GM18867 (cell line): ENCODE data around the gene PPFIA2.

Experiments used
- ATAC-seq: cut with Tn5 transposase; IDR thresholded peaks from one replicate; pipeline ENCODE4 v1.9.1; 2021; ENCODE audit warnings: mild to moderate bottlenecking, moderate library complexity; ENCODE audit not compliant: unreplicated experiment

Gene PPFIA2

DNA sequence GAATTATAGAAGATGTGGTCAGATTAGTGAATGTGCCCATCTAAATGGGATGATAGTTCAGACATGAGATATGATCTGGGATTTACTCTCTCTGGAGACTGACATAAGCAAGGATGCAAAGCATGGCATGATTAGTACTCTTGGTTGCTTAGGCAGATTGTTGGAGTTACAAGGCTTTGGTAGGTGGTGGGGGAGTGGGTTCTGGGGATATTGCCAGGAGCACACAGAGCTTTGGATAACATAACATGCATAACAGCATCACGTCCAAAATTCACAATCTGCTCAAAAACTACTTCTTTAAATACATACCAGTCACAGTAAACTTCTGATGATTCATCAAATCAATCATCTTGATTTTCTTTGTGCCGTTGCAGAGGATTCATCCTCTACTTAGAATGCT, 393.9 kb downstream of the PPFIA2 start:
- ATAC-seq: no peak

DNA sequence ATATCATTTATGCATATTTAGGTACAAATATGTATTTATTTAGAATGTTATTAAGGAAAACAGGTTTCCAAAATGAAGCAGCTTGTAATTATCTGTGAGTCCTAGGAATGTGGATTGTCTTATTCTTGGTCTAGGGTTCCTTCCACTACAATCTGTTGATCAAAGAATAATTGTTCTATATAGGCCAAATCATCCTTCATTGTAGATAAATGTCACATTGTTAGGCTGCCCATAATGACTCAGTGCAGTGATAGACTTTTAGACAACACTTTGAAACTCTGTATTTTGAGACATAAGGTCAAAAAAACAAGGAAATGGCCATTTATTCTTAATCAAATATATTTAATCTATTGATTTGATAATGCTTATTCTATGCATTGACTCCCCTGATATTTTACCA, 398.2 kb downstream of the PPFIA2 start:
- ATAC-seq: no peak

DNA sequence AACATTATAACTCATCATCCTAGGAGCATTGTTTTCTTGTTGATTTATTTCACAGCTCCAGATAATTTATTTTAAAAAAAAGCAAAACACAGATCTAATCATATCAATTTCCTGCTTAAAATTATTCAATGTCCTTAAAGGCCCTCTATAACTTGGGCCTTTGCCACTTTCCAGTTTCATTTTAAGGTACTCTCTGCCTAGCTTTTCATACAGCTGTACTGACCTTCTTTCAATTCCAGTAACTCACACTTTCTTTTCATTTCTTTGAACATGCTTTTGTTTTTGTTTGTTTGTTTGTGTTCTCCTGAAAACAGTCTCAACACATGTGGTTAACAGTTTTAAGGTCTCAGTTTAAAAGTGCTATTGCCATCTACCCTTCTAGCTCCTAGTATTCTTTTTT, 399.4 kb downstream of the PPFIA2 start:
- ATAC-seq: peak; percentile 76

DNA sequence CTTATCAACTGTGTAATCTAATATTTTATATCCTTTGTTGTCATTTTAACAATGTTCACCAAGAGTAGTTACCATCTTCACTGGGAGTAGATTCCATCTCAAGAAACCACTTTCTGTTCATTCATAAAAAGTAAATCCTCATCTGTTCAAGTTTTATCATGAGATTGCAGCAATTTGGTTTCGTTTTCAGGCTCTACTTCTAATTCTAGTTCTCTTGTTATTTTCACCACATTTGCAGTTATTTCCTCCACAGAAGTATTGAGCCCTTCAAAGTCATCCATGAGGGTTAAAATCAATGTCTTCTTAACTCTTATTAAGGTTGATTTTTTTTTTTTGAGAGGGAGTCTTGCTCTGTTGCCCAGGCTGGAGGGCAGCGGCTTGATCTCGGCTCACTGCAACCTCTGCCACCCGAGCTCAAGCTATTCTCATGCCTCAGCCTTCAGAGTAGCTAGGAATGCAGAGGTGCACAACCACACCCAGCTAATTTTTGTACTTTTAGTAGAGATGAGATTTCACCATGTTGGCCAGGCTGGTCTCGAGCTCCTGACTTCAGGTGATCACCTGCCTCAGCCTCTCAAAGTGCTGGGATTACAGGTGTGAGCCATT, 404.7 kb downstream of the PPFIA2 start:
- ATAC-seq: peak; percentile 55

DNA sequence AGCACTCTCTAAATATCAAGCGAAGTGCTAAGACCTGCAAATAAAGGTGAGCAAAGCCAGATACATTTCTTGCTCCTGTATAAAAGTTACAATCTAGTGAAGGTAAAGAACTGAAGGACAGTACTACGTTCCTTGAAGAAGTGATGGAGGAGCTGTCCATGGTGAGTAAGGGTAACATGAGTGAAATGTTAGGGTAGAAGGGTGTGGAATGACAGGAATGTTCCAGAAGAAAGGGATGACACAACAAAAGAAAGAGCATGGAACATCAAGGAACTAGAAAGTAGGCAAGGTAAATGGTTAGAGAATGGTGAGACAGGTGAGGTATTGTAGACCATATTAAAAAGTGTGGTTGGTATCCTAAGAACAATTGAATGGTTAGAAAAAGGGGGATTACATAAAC, 408.8 kb downstream of the PPFIA2 start:
- ATAC-seq: no peak

DNA sequence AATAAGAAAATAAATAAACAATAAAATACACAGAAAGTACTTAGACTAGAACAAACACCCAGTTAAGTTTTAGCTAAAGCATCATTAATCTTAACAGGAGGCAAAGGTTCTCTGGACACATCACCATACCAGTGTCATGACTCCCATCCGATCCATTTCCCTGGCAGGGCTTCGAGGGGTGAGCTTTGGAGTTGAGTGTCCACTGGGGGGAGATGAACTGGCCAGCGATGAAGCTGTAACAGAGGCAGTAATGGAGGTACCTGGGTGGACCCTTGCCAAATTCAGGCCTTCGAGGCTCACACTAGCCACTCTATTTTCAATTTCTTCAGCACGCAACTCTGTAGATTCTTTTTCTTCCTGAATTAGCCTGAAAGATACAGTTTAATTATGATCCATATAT, 411.7 kb downstream of the PPFIA2 start:
- ATAC-seq: no peak

DNA sequence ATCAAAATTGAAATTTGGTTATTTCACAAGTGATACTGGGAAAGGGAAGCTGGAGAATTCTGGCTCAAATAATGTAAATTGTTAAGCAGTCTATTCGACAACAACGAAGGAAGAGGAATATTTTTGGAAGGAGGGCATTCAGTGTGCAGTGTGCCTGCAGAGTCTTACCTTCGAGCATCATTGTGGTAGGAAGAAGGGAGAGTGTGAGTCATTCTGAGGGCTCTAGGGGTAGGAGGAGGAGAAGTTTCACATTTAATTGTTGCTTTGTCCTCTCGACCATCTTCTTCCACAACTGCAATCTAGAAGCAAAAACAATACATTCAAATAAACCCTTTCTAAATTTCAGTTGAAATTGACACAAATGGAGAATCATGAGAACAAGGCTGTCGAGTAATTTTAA, 418.2 kb downstream of the PPFIA2 start:
- no peak for ATAC-seq

DNA sequence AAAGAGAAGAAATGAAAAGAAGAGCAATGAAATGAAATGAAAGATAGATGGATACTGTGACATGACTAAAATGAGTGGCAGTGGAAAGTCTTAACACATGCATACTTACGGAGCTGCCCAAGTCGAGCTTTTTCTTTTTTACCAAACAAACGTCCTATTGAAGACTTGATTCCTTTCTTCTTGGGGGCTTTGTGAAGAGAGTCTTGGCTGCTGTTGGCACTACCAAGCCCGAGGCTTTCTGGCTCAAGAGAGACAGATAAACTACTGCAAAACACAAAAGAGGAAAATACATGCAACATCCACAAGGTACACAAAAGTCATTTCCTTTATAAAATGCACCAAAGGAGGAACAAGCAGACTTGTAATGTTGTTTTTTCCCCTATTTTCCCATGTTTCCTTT, 420.1 kb downstream of the PPFIA2 start:
- ATAC-seq: no peak

DNA sequence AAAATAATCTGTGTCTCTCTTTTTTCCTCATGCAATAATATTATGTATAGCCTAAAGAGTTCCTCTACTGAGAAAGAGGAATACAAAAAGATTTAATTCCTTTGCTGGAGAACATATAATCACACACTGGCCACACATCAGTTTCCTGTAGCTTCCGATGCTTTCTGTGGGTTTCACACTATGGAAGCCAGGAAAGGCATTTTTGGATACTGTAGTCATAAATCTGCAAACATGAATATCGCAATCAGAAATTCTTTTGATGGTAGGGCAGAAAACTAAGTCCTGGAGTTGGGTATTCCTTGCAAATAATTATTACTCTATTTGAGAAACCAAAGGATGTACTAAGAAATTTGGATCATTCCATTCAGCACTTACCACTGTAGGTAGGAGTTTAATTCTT, 421.3 kb downstream of the PPFIA2 start:
- no peak for ATAC-seq

DNA sequence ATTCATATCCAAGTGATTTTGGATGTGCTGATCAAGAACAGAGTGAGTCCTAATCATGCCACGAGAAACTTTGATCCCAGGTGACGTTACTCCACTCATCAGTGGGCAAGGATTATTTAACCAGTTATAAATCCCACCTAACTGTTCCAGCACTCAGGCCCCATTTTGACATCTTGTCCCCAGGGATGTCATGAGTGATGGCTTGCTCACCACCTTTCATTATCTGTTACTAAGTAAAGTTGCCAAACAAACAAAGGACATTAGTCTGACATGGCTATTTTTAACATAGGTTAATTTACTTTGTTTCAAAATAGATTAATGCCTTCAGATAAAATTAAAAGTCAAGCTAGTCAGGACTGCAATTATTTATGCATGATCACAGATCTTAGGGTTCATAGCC, 425.3 kb downstream of the PPFIA2 start:
- ATAC-seq: no peak

DNA sequence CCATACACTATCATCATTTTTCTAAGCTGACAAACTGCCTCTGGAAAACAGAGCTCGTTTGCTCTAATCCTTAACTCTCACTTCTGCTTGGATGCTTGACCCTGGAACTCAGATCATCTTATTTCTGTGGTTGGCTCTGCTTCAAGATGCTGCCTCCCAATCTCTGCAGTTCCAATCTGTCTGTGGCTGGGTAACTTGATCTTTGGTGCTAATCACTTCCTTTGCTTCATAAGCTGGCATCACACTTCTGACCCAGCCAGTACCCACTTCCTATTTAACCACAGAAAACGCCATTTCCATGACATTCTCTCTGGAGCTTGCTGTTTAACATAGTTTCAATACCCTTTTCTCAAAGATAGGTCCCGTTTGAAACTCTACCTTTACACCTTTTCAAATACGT, 427.1 kb downstream of the PPFIA2 start:
- no peak for ATAC-seq

DNA sequence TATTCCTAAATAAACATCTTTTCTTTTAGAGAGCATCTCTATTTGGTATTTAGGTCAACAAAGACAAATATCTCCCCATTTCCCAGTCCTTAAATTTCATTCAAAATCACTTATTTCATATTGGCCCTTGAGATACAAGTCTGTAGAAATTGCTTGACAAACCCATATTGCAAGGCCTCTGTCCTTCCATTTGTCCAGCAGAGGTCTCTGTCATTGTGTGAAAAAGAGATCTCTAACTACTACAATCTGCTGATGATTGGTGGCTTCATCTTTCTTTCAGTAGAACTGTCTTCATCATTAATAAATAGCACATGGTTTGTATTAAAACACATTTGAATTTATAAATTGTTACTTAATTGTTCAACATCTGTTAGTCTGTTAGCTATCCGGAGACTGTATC, 428.7 kb downstream of the PPFIA2 start:
- no peak for ATAC-seq

DNA sequence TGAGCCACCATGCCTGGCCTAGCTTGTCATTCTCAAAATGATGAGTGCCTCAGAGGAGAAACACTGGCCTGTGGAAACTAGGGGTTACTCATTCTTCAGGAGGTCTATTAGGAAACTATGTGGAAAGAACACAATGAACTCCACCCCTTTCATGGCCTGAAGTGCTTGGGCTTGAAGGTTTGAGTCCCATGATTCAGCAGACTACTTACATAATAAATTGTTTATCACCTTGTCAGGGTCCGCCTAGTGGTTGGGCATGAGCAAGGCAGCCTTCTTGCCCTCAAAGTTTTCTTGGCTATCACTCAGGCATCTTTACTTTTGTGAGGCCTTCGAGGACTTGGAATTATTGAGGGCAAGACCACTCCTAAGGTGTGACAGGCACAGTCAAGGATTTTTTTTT, 430.1 kb downstream of the PPFIA2 start:
- peak; percentile 88 for ATAC-seq

DNA sequence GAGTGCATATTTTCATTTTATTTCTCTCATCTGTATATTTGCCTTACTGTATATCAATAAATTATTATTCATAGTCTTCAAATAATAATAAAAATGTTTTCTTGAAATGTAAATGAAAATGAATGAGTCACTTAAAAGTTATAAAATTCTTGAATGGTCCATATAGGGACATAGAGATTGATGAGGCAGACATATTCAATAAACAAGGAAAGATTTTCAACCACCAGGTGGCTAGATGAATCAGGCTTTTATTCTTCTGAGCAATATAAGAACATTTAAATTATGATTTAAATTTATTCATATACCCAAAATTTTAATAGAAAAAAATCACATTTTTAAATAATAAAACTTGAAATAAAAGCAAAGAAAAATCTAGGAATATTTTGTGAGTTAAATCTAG, 431.7 kb downstream of the PPFIA2 start:
- no peak for ATAC-seq

DNA sequence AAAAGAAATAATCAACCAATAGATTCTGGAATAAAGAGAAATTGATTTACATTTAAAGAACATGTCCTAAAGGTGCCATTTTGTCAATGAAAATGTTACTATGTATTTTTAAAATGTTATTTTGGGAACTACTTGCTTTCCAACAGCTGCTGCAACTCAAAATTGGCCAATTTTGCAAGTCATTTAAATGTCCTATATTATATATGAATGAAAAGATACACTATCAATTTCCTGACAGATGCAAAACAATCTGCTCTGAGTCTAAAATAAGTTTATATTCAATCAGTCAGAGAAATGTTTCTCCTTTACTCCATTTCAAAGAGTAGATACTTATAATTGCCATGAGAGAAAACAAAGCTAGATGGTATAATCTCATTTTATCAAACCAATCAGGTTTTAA, 434.1 kb downstream of the PPFIA2 start:
- ATAC-seq: no peak

DNA sequence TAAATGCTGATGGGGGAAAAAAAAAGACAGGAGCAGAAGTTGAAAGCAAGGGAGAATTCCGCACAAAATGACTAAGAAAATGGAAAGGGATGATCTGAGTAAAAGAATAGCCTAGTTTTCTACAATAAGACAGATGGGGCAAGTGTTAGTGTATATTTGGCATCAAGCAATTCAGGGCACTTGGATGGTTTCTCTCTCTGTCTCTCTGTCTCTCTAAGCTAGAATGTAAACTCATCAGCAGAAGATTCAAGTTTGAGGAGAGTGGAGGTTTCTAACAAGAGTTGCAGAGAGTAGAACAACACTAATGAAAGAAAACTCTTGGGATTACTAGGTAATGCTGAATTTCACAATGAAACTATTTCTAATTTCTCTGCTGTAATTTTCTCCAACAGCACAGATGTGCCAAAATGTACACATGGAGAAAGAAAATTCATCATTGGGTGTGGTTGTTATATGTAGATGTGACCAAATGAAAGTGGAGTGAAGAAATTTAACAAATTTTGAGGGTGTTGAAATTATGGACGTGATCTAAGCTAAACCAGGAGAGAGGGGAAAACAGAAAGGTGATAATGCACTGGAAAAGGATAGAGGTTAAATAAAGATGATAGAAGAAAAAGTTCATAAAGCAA, 444.1 kb downstream of the PPFIA2 start:
- no peak for ATAC-seq

DNA sequence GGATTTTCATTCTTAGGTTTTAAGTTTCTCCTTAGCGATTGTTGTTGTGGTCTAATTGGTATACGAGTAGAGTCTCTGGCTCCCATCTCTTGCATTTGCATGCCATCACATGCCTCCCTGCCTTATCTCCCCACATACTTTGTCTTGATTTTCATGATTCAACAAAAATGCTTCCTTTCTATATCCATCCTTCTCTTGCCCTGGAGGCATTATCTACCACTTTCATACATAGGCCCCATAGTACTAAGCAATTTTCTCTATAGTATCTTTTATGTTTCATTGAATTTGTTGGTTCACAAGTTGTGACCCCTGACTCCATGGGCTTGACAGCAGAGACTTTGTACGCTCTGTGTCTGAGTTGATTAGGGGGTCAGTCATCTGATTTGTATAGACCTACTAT, 455.2 kb downstream of the PPFIA2 start:
- no peak for ATAC-seq

DNA sequence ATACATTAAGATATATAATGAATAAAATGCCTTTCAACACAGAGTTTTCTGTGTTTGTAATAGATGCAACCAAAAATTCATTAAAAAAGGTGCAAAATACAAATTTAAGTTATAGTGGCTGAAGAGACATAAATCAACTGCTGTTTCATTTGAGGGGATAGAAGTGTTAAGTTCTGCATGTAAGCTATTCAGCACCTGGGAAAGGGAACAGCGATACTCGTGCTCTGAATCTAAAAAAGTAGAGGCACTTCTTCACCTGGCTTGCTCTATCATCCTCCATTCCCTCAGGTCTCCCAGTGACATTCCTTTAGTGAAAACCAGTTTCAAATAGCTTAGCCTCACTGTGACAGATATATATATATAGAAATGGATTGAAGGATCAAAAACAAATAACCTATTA, 458.7 kb downstream of the PPFIA2 start:
- no peak for ATAC-seq

DNA sequence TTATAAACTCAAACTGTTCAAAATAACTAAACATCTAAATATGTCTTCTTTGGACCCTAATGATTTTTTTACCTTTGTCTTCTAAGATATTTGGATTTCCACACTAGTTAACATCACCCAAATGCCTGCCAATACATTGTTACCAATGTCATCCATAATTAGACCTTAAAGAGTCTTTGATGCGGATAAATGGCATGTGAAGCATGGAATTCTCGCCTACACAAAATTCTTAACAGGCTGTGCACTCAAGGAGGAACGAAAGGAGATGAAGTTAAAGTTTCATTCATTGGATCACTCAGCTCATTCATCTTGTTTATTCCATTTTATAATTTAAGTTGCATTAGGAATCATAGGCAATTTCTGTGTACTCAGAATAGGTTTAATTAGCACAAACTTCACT, 461.5 kb downstream of the PPFIA2 start:
- ATAC-seq: no peak

DNA sequence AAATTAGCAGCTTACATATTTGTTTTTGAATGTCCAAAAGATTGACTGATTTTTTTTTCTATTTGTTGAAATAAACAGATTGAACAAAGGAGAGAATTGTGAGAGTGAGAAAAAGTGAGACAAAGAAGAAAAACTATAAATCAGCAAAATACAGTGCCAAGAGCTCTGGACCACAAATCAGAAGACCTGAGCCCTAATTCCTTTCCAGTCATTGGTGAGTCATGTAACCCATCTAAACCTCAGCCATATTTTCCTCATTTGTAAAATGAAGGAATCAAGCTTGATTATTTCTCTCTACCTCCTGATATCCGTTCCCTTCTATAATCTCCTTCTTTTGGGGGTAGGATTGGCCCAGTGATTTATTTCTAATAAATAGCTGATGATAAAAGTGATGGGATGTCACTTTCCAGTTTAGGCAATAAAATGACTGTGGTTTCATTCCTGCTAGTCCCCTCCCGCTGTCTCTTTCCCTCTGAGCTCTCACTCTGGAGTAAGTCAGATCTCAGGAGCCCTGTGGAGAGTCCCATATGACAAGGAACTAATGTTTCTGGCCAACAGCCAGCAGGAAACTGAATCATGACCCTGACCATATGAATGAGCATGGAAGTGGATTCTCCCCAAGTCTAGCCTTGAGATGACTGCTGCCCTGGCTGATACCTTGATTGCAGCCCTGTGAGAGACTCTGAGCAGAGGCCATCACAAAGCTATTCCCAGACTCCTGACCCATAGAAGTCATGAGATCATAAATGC, 462.4 kb downstream of the PPFIA2 start:
- ATAC-seq: no peak

DNA sequence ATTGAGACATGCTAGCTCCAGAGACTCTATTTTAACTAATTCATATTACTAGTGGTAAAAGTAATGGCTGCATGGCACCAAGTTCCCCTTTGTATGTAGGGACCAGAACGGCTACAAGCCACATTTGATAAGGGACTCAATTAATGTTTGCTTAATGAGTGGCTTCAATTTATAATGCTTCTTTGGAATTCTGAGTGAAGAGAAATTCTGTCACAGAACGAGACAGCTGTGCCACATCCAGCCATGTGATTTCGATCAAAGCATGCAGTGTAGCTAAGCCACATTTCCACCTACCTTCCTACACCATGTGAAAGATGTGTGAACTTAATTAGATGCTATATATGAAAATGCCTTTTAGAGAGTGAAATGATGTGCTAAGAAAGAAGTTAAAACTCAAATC, 463.9 kb downstream of the PPFIA2 start:
- ATAC-seq: no peak
